ENCODE measurements around the gene DCP1B.

DCP1B gene

DNA sequence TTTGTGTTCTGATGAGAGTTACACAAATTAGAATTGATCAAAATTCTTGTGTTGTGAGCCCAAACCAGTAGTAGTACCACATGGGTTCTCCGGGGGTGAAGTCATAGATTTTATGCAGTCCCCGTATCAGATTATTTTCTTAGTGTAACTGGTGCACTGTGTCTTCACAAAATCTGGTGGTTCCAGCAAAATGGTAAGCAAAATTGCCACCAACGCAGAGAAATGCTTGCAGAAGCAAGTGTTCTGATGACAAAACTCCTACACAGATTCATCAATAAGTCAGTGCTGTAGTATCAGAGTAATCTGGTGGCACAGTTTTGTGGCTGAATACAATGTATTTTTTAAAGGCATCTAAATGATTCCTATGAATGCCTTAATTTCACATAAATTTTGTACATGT, 84.5 kb downstream of the DCP1B start:
- DNase-seq (ENCODE audit: low read depth in 3 of 3): no peak

DNA sequence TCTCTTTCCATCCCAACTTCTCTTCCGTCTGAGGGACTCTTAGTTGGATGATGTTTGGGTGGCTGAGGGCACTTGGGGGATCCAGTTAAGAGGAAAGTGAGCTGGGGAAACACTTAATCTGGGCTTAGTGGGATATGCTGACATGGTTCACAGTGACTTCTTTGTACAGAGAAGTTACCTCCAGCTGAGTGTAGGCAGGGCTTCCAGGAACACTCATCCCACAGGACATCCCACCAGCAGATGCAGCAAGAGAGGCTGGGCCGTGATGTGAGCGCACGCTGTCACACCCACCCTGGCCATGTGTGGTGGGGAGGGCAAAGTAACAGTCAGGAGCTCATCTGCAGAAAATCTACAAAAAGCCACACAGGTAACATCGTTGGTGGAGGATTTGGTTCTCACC, 85.0 kb downstream of the DCP1B start:
- DNase-seq (ENCODE audit: low read depth in 3 of 3): no peak

DNA sequence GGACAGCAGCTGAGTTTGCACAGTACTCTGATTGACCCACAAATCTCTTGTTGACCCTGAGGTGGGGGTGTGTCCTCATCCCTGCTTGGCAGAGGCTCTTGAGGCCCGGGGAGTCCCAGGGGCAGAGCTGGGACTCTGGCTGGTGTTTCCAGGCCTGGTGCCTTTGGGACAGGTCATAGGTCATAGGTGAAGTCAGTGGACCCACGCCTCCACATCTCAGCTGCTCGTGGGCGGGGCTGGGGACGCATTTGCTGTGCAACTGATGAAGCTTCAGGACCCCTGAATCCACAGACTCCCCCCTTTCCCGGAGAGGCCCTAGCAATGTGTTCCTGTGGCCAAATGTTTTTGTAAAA, 85.4 kb downstream of the DCP1B start:
- no peak for DNase-seq (ENCODE audit: low read depth in 3 of 3)

DNA sequence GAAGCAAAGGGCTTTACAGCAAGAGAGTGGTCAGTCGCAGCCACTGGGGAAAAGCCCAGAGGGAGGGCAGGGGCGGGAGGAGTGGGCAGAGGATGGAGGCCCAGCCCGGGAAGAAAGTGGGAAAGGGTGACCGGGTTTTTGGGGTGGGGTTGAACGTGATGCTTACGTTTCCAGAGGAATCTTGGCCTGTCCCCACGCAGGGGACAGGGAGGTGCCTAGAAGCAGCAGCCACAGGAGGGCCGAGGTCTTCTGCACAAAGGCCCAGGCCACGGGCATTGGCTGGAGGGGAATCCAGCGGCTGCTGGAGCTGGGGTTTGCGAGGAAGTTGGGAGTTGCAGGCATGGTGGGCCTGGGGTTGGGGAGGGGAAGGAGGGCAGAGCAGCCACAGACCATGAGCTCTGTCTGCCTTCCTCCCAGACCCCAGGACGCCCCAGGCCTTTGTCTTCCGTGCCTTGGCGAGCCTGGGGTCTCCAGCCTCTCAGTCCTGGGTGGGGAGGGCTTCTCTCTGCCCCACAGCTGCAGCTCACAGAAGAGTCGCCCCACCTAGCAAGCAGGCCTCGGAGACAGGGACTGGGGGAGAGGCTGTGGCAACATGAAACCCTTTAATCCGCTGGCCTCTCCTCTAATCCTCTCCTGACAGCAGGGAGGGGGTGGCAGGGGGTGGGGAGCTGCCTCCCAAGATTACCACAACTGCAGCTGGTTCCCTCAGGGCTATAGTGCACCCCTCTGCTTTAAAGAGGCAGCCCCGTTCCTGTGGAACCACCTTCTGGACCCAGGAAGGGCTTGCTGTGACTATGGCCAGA, 86.0 kb downstream of the DCP1B start, which contains the start of gene CACNA2D4:
Gene CACNA2D4, minus strand, starts transcription at position 572 of the 803 bp plus-strand sequence. Its CDS starts 179 bp downstream, at position 393.
- DNase-seq (ENCODE audit: low read depth in 3 of 3): no peak

DNA sequence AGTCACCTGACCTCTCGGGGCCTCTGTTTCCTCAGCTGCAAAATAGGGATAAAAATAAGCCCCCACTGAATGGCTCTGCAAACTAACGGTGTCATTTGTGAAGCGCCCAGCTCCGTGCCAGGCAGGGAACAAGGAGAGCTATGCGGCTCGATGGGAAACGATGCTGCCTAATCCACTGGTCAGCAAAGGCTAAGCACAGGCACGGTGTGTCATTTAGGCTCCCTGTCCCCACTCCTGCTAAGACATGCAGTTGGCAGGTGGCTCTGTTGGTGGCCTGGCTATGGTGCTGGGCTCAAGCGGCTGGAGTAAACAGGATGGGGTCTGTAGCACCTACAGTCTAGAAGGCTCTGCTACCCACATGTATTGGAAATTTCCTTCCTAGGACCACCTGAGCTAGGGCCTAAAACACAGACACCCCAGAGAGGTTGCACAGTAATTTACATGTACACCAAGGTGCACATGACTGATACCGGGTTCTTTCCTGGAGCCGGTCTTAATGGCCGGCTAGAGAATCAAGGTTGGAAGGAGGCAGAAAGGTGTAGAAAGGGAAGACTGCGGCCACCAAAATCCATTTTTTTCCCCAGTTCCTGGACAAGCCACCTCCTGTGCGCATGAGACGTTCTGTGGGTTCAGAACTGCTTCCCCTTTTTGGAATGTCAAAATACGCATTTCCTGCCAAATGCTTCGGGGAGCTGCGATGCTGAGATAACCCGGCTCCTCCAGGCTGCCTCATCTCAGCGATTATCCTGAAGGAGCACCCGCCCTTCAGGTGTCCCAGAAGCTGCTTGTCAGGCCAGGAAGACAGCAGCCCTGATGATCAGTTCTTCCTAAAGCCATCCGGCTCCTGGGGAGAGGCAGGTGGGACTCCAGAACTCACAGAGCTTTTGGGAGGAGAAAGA, 86.8 kb downstream of the DCP1B start:
- DNase-seq (ENCODE audit: low read depth in 3 of 3): no peak

DNA sequence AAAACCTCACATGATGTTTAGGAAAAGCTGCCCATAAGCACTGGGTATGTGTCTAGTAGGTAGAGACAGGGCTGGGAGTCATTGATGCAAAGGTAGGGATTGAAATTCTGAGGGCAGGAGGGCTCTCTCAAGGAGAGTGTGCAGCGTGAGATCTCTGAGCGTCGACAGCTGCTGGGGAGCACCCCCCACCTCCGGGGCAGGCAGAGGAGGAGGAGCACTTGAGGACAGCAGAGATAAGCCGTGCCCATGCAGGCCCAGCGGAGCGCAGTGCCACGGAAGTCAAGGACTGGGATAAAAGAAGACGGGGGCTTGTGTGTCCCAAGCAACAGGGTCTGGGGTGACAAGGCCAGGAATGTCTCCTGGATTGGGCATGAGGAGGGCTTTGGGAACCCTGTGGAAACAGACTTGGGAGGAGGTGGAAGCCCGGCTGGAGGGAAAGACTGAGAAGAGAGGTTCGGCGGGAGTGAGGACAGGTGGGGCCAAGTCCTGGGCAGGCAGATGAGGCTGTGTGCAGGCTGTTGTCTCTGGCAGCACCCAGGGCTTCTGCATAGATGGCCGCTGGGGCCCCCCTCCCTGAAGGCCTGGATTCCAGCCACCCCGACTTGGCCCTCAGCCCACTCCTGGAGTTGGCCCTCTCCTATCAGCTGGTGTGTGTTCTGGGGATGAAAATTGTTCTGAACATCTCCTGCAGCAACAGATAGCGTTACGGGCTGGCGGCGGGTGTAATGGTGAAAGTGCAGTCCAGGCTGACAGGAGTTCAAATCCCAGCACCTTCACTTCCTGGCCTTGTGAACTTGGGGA, 87.7 kb downstream of the DCP1B start:
- no peak for DNase-seq (ENCODE audit: low read depth in 3 of 3)

DNA sequence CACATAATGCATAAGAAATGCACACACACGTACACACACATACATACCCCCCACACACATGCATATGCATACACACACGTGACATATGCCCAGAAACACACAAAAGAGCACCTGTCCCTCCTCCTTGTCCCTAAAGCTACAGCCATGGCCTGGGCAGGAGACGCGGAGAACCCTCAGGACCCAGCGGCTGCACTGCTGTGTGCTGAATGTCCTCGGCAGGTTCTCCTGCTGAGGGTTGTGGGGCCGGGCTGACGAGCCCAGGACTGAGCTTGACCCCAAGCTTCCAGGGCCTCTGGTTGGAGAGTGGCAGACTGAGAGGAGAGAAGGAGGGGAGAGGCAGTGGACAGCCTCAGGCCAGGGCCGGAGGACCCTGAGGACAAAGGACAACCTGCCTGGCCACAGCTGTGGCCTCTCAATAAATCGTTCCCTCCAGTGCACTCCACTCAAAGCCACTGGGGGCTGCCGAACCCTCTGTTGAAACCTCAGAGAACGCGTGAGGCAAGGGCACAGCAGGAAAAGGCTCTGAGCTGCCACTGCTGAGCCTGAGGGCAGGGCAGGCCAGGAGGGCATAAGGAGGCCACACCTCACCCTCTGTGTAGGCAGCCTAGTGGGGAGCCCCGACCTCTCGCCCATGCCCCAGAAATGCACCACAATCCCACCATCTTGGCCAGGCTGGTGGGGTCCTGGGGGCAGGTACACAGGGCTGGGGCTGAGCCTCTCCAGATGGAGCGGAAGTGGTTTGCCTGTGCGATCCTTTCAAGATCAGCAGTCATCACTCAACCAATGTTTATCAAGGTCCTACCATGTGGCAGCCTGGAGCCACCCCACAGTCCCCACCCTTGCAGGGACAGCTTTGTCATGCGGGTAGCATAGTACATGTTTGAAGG, 88.9 kb downstream of the DCP1B start:
- DNase-seq (ENCODE audit: low read depth in 3 of 3): no peak

DNA sequence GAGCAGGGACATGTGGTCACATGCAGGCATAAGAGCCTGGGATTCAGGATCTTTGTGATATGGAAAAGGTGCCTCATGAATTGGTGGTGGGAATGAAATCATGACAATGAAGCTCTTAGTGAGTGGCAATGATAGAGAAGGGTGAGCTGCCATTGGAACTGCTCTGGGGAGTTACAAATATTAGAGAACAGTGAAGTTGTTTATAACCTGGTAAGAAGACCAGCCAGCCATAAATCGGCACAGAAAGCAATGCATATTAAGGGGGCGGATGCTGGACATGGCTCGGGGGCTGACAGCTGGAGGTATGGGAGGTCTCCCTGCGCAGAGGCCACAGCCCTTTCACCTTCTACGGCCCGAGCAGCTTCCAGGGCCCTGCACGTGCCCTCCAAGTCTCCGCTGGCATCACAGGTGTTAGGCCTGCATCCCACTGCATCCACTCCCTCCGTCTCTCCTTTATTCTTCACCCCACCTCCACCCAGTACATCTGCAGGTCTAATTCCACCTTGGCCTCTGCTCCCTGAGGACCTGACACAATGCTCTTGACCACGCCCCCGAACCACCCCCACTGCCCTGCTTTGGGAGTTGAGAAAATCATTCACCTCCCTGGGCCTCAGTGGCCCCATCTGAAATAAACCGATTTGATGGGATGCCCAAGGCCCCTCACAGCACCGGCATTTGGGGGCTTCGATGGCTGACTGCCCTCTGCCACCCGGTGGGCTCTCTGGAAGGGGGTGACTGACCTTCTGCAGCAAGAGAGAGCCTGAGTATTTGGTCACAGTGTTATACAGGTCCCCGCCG, 89.9 kb downstream of the DCP1B start:
- DNase-seq (ENCODE audit: low read depth in 3 of 3): no peak

DNA sequence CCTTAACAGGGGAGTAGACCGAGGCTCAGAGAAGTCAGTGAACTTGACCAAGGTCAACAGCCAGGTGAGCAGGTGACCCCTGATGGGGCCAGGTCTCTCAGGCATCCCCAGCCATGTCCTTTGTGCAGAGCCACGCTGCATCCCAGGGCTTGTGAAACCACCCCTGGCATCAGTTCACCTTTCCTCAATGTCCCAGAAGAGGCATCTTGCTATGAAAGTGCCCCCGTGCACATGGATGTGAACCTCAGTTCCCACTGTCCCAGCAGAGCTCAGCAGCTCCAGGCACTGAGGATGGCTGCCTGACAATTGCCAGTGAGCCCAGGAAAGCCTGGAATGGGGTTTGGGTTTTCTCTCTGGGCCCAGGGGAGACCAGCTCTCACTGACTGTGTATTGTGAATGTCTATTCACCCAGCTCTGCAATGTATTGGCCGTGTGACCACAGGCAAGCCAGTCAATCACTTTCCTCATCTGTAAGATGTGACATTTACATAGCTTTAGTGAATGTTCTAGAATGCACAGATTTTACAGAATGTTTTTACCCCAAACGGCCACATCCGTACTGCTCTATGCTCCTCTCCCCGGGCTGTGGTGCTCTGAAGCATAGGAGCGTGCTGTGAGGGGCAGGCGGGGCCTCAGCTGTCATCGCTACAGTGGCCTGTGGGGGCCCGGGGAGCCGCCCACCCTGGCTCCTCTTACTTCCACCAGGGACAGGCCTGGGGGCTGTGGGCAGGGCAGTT, 90.7 kb downstream of the DCP1B start:
- DNase-seq (ENCODE audit: low read depth in 3 of 3): no peak

DNA sequence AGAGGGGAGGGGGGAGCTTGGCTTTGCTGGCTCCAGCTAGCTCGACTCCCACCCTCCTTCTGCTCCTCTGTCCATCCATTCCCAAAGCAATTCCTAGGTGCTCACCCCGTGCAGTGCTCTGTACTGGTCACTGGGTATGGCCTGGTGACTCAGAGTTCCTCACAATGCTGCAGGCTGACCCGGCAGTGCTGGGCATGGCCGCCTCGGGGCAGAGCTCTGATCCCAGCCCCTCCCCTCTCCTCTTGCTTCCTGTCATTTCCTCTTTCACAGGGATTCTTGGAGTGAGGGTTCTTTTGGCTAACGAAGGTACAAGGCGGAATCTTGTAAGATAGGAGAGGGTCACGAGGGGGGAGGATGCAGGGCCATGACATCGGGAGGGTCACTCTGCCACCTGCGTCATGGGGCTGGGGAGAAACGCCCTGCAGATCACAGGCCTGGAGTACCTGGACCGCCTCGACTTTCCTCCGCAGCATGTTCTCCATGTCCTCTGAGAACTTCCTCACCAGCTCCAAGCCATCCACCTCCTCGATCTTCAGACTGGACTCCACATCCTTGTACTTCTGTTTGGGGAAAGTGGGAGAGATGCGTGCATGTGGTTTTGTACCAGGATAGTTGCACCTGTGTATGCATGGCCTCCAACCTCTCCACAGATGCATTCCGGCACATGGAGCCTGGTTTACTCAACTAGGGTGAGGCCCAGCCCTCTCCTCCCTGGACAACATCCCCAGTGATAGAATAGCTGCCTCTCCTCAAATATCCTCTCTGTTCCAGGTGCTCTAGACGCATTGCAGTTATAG, 91.5 kb downstream of the DCP1B start:
- no peak for DNase-seq (ENCODE audit: low read depth in 3 of 3)

DNA sequence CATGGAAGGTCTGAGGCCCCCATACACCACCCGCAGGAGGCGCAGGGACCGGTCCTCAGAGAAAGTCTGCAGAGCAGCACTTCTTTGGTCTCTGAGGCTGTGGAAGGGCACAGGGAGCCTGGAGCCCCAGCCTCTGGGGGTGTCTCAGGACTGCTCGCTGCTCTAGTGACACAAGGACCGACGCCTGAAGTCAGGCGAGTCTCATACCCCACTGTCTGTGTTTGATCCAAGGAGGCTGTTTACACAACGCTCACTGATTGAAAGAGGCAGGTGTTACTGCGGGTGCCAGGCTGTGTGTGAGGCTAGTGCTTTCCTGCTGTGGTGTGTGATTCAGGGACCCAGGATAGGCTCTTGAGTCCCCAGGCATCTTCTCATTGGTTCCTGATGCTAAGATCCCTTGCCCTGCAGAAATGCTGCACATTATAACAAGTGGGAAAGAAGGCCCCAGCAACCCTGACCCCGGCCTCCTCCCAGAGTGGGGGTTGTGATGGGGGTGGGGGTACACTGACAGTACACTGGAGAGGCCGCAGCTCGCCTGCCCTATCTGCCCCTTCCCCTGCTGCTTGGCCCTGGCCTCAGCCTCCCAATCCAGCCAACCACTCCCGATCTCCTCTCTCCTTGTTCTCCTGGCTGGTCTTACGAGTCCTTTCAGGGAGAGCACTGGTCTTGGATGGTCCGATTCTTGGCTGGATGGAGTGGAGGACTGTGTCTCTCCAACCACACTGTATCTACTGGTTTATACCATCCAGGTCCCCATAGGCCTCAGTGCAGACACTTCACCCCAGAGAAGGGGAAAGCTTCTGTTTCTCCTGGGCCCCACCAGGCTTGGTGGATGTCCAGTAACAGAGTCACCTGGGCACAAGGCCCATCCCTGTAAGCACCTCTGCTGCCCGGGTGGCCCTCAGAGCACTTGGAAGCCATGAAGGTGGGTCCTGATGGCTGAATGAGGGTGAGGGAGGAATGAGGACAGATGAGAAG, 92.4 kb downstream of the DCP1B start:
- DNase-seq (ENCODE audit: low read depth in 3 of 3): no peak

DNA sequence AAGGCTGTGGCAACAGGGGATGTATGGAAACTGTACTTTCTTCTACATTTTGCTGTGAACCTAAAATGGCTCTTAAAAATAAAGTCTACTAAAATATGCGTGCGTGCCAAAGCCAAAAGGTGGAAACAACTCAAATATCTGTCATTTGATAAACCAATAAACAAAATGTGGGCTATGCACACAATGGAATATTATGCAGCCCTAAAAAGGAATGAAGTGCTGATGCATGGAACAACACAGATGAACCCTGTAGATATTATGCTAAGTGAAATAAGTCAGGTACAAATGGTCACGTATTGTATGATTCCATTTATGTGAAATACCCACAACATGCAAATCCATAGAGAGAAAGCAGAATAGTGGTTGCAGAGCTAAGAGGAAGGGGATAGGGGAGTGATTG, 93.8 kb downstream of the DCP1B start:
- DNase-seq (ENCODE audit: low read depth in 3 of 3): no peak

DNA sequence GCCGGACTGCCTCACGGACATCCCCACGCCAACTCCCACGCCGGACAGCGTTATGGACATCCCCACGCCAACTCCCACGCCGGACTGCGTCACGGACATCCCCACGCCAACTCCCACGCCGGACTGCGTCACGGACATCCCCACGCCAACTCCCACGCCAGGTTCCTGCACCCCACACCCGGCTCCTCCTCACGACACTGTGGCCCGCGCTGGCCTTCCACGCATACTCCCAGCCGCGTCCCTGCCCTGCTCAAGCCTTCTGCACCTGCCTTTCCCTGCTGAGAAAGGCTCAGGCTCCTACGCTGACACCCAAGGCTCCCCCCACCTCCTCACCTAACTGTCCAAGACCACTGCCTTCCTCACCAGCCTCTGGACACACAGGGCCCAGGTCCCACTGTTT, 95.5 kb downstream of the DCP1B start:
- no peak for DNase-seq (ENCODE audit: low read depth in 3 of 3)

DNA sequence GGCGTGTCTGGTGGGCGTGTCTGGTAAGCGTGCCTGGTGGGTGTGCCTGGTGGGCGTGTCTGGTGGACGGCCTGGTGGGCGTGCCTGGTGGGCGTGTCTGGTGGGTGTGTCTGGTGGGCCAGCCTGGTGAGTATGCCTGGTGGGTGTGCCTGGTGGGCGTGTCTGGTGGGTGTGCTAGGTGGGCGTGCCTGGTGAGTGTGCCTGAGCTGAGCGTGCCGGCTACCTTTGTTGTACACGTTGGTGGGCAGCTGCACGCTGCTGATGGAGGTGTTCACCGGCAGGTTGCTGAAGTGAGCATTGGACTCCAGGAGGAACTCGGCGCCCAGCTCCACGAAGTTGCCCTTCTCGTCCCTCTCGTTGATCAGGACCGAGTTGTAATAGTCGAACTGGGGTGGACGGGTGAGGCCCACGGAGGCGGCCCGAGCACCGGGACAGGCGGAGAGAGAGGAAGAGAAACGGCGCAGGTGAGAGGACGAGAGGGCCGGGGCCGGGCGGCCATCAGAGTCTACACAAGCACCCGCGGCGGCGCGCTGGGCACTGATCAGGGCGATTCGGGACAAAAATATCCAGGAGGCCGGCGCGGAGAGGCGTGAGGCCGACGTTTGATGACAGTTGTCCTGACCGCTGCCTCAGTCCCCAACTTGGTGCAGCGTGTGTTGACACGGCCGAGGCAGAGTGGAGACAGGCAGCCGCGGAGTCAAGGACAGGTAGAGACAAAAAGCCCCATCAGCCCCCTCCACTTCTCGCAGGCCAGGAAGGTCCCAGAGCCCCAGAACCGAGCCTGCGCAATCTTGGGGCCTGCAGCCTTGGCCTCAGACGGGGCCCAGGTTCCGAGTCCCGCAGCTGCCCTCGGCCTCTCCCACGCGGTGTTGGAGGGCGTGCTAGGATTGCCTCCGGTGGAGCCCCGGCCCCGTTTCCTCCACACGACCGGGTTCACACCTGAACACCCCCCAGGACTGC, 96.3 kb downstream of the DCP1B start:
- DNase-seq (ENCODE audit: low read depth in 3 of 3): no peak

DNA sequence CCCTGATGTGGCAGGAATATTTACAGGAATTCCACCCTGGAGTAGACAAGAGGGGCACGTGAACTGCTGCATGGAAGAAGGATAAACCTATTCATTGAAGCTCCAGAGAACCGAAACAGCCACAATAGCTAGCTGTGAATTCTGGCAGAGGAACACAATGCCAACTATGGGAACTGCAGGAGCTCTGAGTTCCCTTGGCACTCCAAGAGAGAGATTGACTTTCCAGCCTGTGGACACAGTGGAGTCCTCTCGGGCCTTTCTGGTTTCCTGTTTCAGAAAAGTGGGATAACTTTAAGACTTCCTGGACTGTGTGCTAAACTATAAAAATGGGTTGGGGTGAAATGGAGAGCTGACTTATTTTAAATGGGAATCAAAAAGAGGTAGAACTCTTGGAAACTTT, 97.7 kb downstream of the DCP1B start:
- DNase-seq (ENCODE audit: low read depth in 3 of 3): no peak

DNA sequence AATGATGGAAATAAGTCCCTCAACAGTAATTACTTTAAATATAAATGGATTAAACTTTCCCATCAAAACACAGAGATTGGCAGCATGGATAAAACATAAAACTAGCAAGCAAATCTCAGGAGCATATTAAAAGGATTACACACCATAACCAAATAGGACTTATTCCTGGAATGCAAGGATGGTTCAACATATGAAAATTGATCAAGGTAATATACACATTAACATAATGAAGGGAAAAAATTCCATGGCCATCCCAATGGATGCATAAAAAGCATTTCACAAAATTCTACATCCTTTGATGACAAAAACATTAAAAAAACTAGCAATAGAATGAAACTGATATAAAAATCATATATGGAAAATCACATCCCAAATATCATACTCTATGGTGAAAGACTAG, 99.4 kb downstream of the DCP1B start:
- no peak for DNase-seq (ENCODE audit: low read depth in 3 of 3)
